Measurements from ENCODE around the gene RNF31.

- TF ChIP-seq, protein P1, sequence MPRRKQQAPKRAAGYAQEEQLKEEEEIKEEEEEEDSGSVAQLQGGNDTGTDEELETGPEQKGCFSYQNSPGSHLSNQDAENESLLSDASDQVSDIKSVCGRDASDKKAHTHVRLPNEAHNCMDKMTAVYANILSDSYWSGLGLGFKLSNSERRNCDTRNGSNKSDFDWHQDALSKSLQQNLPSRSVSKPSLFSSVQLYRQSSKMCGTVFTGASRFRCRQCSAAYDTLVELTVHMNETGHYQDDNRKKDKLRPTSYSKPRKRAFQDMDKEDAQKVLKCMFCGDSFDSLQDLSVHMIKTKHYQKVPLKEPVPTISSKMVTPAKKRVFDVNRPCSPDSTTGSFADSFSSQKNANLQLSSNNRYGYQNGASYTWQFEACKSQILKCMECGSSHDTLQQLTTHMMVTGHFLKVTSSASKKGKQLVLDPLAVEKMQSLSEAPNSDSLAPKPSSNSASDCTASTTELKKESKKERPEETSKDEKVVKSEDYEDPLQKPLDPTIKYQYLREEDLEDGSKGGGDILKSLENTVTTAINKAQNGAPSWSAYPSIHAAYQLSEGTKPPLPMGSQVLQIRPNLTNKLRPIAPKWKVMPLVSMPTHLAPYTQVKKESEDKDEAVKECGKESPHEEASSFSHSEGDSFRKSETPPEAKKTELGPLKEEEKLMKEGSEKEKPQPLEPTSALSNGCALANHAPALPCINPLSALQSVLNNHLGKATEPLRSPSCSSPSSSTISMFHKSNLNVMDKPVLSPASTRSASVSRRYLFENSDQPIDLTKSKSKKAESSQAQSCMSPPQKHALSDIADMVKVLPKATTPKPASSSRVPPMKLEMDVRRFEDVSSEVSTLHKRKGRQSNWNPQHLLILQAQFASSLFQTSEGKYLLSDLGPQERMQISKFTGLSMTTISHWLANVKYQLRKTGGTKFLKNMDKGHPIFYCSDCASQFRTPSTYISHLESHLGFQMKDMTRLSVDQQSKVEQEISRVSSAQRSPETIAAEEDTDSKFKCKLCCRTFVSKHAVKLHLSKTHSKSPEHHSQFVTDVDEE (CRISPR knock-in tag; IDR thresholded peaks at IDR 0.05): no peak
- TF ChIP-seq ZFP3 (CRISPR knock-in tag; IDR thresholded peaks at IDR 0.05) (no peak), BACH2 (CRISPR knock-in tag; IDR thresholded peaks at IDR 0.05; ENCODE audit: borderline replicate concordance) (no peak), ZNF8 (CRISPR knock-in tag; IDR thresholded peaks at IDR 0.05) (no peak), ZNF70 (CRISPR knock-in tag; IDR thresholded peaks at IDR 0.05) (no peak), ZC3H10 (CRISPR knock-in tag; IDR thresholded peaks at IDR 0.05) (no peak), ESRRG (CRISPR knock-in tag; IDR thresholded peaks at IDR 0.05) (no peak), RARB (CRISPR knock-in tag; IDR thresholded peaks at IDR 0.05) (no peak), CREB5 (CRISPR knock-in tag; IDR thresholded peaks at IDR 0.05; ENCODE audit: low read depth) (no peak), TCF4 (CRISPR knock-in tag; IDR thresholded peaks at IDR 0.05; ENCODE audit: borderline replicate concordance) (no peak), ZFP30 (CRISPR knock-in tag; IDR thresholded peaks at IDR 0.05) (no peak)
- TF ChIP-seq, protein P2, sequence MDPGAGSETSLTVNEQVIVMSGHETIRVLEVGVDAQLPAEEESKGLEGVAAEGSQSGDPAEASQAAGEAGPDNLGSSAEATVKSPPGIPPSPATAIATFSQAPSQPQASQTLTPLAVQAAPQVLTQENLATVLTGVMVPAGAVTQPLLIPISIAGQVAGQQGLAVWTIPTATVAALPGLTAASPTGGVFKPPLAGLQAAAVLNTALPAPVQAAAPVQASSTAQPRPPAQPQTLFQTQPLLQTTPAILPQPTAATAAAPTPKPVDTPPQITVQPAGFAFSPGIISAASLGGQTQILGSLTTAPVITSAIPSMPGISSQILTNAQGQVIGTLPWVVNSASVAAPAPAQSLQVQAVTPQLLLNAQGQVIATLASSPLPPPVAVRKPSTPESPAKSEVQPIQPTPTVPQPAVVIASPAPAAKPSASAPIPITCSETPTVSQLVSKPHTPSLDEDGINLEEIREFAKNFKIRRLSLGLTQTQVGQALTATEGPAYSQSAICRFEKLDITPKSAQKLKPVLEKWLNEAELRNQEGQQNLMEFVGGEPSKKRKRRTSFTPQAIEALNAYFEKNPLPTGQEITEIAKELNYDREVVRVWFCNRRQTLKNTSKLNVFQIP (CRISPR knock-in tag; IDR thresholded peaks at IDR 0.05; ENCODE audit: borderline replicate concordance, low read depth): no peak
Measured at GRCh38 chr14:24137529-24138395, 9.5 kb upstream of the RNF31 start.
